Activated CD4-positive, alpha-beta T cell treated with anti-CD3 and anti-CD28 coated beads, Interleukin-2, amount 10 ng/mL, durations not matched to agents 7 days and 5 days (primary cell): ENCODE results near the gene EP400. TPM values are rescaled to one million over a fixed set of nuclear protein-coding genes. Genes with fewer than 3 reads are reported as not detected.
A peak's percentile ranks its signal among the peaks of the same experiment; 100 is the strongest.

Experiments used
- CTCF ChIA-PET: fragments of 350-600 bp; sonication (Branson Sonifier 250); formaldehyde crosslinking; loops from one replicate; lab custom pipeline; 2021; ENCODE audit warnings: antibody characterized with exemption; lab: Charles Lee
- POLR2A ChIA-PET: fragments of 350-600 bp; sonication (Branson Sonifier 250); formaldehyde crosslinking; loops from one replicate; lab custom pipeline; 2021; ENCODE audit warnings: antibody characterized with exemption; lab: Charles Lee
- DNase-seq: peaks from one replicate; pipeline ENCODE4 v3.0.0-alpha.2; 2020
- H3K27ac Mint-ChIP-seq: one replicate; pipeline ENCODE4 v1.8.0; 2021; ENCODE audit warnings: mild to moderate bottlenecking, moderate library complexity, mixed read lengths
- H3K27me3 Mint-ChIP-seq: one replicate; pipeline ENCODE4 v1.8.0; 2021; ENCODE audit warnings: mixed read lengths
- H3K36me3 Mint-ChIP-seq: one replicate; pipeline ENCODE4 v1.8.0; 2021; ENCODE audit warnings: low read depth, mixed read lengths
- H3K4me1 Mint-ChIP-seq: one replicate; pipeline ENCODE4 v1.8.0; 2021; ENCODE audit warnings: mixed read lengths
- H3K4me3 Mint-ChIP-seq: one replicate; pipeline ENCODE4 v1.8.0; 2021; ENCODE audit warnings: mild to moderate bottlenecking, moderate library complexity, mixed read lengths
- H3K9me3 Mint-ChIP-seq: one replicate; pipeline ENCODE4 v1.8.0; 2021; ENCODE audit warnings: mixed read lengths
- total RNA-seq, 2 experiments: library from RNA; stranded (reverse); gene quantifications; one replicate each; pipeline ENCODE4 v1.2.3, GENCODE V29; 2021

The EP400 gene
- total RNA-seq, 2 experiments from 2014 or later: 53.9 to 57.0 TPM

DNA sequence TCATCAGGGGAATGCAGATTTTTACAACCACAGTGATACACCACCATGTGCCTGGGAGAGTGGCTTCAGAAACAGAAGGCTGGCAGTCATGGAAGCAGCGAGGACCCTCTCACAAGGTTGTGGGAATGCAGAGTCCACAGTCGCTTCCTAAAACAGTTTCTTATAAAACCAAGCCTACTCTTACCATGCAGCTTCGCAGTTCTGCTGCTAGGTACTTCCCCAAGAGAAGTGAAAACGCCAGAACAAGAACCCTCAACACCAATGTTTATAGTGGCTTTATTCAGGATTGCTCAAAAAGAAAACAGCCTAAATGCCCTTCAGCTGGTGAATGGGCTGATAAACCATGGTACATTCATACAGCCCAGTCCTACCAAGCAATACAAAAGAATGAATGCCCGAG, 107.2 kb downstream of the EP400 start:
- Mint-ChIP-seq H3K4me3 (no peak overlapping the region), H3K4me1 (no peaks in the 10 kb centered on the region), H3K36me3 (peaks cover 34% of the 10 kb centered on the region), H3K27ac (no peak overlapping the region), H3K9me3 (no peaks in the 10 kb centered on the region), H3K27me3 (no peaks in the 10 kb centered on the region)
- no peak for DNase-seq
- ChIA-PET CTCF (no interaction called here), POLR2A (no interaction called here)

GRCh38 chr12:132057691-132058090, 107.9 kb downstream of the EP400 start:
- Mint-ChIP-seq H3K36me3 (peaks cover 35% of the 10 kb centered on the region), H3K27ac (no peak overlapping the region), H3K27me3 (no peaks in the 10 kb centered on the region), H3K9me3 (no peaks in the 10 kb centered on the region), H3K4me3 (no peak overlapping the region), H3K4me1 (peaks cover 3% of the 10 kb centered on the region)
- CTCF ChIA-PET: no interaction called here
- POLR2A ChIA-PET: no interaction called here
- no peak for DNase-seq

DNA sequence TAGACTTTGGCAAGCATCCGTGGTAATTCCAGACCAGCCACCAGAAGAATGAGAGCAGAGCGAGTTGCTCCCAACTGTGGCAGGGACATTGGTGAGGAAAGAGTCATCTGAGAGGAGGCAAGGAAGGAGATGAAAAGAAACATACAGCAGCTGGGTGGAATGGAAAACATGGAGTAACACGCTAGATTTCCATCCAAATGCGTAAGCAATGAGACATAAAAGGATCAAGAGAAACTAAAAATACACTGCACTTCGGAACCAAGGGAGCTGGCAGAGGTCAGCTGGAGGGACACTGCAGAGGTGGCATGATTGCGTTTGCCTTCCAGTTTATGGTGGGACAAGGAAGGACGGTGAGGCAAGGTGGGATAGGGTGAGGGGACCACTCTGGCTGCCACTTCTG, 111.5 kb downstream of the EP400 start:
- ChIA-PET CTCF (no interaction called here), POLR2A (no interaction called here)
- DNase-seq: no peak
- peaks cover 26% of the 10 kb centered on the region for H3K4me1 Mint-ChIP-seq
- H3K9me3 Mint-ChIP-seq: no peaks in the 10 kb centered on the region
- peaks cover 36% of the 10 kb centered on the region for H3K36me3 Mint-ChIP-seq
- H3K4me3 Mint-ChIP-seq: no peak overlapping the region
- peak overlapping the region; percentile 21 for H3K27ac Mint-ChIP-seq
- no peaks in the 10 kb centered on the region for H3K27me3 Mint-ChIP-seq

GRCh38 chr12:132061641-132062430, 112.1 kb downstream of the EP400 start:
- peaks cover 40% of the 10 kb centered on the region for H3K36me3 Mint-ChIP-seq
- no peak overlapping the region for H3K27ac Mint-ChIP-seq
- H3K4me1 Mint-ChIP-seq: peaks cover 33% of the 10 kb centered on the region
- no peak overlapping the region for H3K4me3 Mint-ChIP-seq
- H3K27me3 Mint-ChIP-seq: no peaks in the 10 kb centered on the region
- no peaks in the 10 kb centered on the region for H3K9me3 Mint-ChIP-seq
- POLR2A ChIA-PET: no interaction called here
- CTCF ChIA-PET: interaction anchor here (1.5 kb wide), 1 partner anchor 57 kb away, joined by 3 read pairs; no protein-coding TSS in a partner anchor
- DNase-seq: no peak

DNA sequence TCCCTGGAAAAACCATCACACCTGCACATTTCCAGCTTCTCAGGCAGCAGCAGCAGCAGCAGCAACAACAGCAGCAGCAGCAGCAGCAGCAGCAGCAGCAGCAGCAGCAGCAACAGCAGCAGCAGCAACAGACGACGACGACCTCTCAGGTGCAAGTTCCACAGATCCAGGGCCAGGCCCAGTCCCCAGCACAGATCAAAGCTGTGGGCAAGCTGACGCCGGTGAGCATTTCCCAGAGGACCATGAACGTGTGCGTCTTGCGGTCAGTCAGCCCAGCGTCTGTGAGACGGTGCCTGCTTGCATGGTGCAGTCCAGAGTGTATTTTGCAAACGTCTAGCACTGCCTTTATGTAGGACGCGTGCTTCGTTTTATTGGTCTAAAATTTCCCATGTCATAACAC, 112.7 kb downstream of the EP400 start:
- ChIA-PET POLR2A (no interaction called here), CTCF (interaction anchor here (1.5 kb wide), 1 partner anchor 58 kb away, joined by 3 read pairs; no protein-coding TSS in a partner anchor)
- H3K4me3 Mint-ChIP-seq: no peak overlapping the region
- H3K36me3 Mint-ChIP-seq: peaks cover 43% of the 10 kb centered on the region
- H3K27ac Mint-ChIP-seq: no peak overlapping the region
- H3K4me1 Mint-ChIP-seq: peaks cover 39% of the 10 kb centered on the region
- H3K9me3 Mint-ChIP-seq: no peaks in the 10 kb centered on the region
- DNase-seq: no peak
- H3K27me3 Mint-ChIP-seq: no peaks in the 10 kb centered on the region

DNA sequence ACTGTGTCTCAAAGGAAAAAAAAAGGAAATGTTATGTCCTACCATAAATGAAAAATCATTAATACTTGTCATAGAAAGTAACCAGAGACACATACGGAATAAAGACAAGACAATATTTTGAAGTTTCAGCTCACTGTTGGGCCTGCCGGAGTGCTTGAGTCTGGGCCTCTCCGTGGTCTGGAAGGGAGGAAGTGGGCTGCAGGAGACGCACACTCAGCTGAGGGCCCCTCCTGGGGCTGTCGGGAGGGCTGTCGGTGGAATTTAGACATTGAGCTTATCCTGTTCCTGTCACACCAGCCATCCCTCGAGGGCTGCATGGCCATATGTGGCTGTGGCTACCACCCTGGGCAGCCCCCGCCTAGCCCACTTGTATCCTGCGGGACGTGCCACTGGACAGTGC, 113.7 kb downstream of the EP400 start:
- peaks cover 40% of the 10 kb centered on the region for H3K36me3 Mint-ChIP-seq
- no peak overlapping the region for H3K4me3 Mint-ChIP-seq
- no peaks in the 10 kb centered on the region for H3K27me3 Mint-ChIP-seq
- DNase-seq: no peak
- CTCF ChIA-PET: interaction anchor here (0.7 to 1.5 kb wide), 2 partner anchors 59 to 101 kb away, joined by 3 read pairs; no protein-coding TSS in a partner anchor
- POLR2A ChIA-PET: no interaction called here
- H3K9me3 Mint-ChIP-seq: no peaks in the 10 kb centered on the region
- H3K27ac Mint-ChIP-seq: no peak overlapping the region
- H3K4me1 Mint-ChIP-seq: peaks cover 42% of the 10 kb centered on the region

DNA sequence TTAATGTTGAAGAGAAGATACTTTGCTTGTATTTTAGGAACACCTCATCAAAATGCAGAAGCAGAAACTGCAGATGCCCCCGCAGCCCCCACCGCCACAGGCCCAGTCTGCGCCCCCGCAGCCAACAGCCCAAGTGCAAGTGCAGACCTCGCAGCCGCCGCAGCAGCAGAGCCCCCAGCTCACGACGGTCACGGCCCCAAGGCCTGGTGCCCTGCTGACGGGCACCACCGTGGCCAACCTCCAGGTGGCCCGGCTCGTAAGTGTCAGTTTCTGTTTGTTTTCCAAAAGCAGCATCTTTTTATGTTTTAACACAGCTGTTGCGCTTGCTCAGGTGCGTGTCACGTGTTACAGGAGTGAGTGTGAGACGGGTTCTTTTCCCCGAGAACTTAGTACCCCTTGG, 114.9 kb downstream of the EP400 start:
- H3K9me3 Mint-ChIP-seq: no peaks in the 10 kb centered on the region
- POLR2A ChIA-PET: no interaction called here
- CTCF ChIA-PET: no interaction called here
- DNase-seq: no peak
- peaks cover 40% of the 10 kb centered on the region for H3K36me3 Mint-ChIP-seq
- peaks cover 42% of the 10 kb centered on the region for H3K4me1 Mint-ChIP-seq
- no peaks in the 10 kb centered on the region for H3K27me3 Mint-ChIP-seq
- no peak overlapping the region for H3K4me3 Mint-ChIP-seq
- no peak overlapping the region for H3K27ac Mint-ChIP-seq

DNA sequence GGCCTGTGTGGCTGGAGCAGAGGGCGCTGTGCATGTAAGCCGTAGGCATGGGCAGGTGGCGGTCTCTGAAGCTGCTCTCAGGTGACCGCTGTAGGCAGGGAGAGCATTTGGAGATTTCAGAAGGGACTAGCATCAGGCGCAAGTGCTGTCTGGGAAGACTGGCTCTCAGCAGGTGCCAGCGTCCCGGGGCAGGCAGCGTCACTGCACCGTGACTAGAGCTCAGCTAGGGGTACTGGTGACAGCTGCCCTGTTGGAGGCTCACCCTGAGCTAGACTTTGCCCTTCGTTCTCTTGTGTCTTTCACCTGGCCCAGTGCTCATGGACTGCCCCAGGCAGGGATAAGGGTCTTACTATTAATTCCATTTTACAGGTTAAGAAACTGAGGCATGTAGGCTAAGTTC, 115.5 kb downstream of the EP400 start:
- ChIA-PET CTCF (interaction anchor here (1.3 kb wide), 1 partner anchor 16 kb away, joined by 3 read pairs; no protein-coding TSS in a partner anchor), POLR2A (no interaction called here)
- Mint-ChIP-seq H3K36me3 (peaks cover 40% of the 10 kb centered on the region), H3K4me3 (no peak overlapping the region), H3K27ac (no peak overlapping the region), H3K4me1 (peaks cover 42% of the 10 kb centered on the region), H3K9me3 (no peaks in the 10 kb centered on the region), H3K27me3 (no peaks in the 10 kb centered on the region)
- no peak for DNase-seq

- Mint-ChIP-seq H3K4me1 (peaks cover 42% of the 10 kb centered on the region), H3K36me3 (peaks cover 42% of the 10 kb centered on the region), H3K9me3 (no peaks in the 10 kb centered on the region), H3K4me3 (peak overlapping the region; percentile 51), H3K27ac (peak overlapping the region; percentile 73), H3K27me3 (no peaks in the 10 kb centered on the region)
- CTCF ChIA-PET: interaction anchor here (1.3 kb wide), 1 partner anchor 16 kb away, joined by 3 read pairs; no protein-coding TSS in a partner anchor
- POLR2A ChIA-PET: no interaction called here
- no peak for DNase-seq
Observed at GRCh38 chr12:132065609-132066344, 116.0 kb downstream of the EP400 start.

DNA sequence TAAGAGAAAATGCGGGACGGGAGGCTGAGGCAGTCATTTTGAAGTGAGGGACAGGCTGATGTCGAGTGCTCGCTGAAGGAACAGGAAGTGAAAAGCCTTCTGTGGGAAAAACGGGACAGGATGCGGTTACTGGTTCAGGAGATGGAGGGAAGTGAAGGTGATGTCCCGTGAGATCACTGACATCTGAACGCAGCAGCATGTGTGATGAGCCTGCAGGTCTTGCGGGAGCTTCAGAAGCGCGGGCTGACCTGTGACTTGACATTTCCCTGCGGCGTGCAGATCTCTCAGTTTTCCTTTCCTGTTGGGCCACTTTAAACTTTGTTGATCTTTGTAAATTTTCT, 116.6 kb downstream of the EP400 start:
- Mint-ChIP-seq H3K36me3 (peaks cover 40% of the 10 kb centered on the region), H3K27ac (peak overlapping the region; percentile 73), H3K4me3 (peak overlapping the region; percentile 51), H3K27me3 (no peaks in the 10 kb centered on the region), H3K4me1 (peaks cover 42% of the 10 kb centered on the region), H3K9me3 (no peaks in the 10 kb centered on the region)
- ChIA-PET CTCF (interaction anchor here (1.3 kb wide), 1 partner anchor 15 kb away, joined by 3 read pairs; no protein-coding TSS in a partner anchor), POLR2A (no interaction called here)
- peak; percentile 52 for DNase-seq

DNA sequence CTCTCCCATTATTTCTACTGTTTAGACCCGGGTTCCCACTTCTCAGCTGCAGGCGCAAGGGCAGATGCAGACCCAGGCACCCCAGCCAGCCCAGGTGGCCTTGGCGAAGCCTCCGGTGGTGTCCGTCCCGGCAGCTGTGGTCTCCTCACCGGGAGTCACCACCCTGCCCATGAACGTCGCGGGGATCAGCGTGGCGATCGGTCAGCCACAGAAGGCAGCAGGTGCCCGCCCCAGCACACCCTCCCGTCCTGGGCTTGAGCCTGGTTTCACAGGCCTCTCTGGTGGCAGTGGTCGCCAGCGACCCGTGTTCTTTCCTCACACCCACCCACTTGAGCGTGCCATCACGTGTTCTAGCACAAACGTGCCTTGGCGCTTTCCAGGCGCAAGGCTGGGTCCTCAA, 117.0 kb downstream of the EP400 start:
- Mint-ChIP-seq H3K9me3 (no peaks in the 10 kb centered on the region), H3K4me1 (peaks cover 42% of the 10 kb centered on the region), H3K27ac (peak overlapping the region; percentile 73), H3K36me3 (peaks cover 38% of the 10 kb centered on the region), H3K4me3 (peak overlapping the region; percentile 51), H3K27me3 (no peaks in the 10 kb centered on the region)
- ChIA-PET POLR2A (no interaction called here), CTCF (no interaction called here)
- no peak for DNase-seq

DNA sequence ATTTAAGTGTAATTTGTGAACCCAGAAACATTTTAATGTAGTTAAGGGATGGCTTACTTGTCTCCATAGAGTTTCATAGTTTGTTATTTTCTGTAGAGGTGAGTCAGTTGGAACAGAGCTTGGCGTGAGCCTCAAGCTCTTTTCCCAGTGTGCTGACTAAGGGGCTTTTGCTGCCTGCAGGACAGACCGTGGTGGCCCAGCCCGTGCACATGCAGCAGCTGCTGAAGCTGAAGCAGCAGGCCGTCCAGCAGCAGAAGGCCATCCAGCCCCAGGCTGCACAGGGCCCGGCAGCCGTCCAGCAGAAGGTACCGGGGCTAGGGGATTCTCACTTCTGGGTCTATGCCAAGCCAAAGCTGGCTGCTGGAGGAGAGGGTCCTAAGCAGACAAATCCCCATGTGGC, 117.4 kb downstream of the EP400 start:
- H3K9me3 Mint-ChIP-seq: no peaks in the 10 kb centered on the region
- peaks cover 42% of the 10 kb centered on the region for H3K4me1 Mint-ChIP-seq
- ChIA-PET POLR2A (no interaction called here), CTCF (interaction anchor here (0.7 kb wide), 1 partner anchor 594 kb away, joined by 4 read pairs; no protein-coding TSS in a partner anchor)
- no peaks in the 10 kb centered on the region for H3K27me3 Mint-ChIP-seq
- no peak overlapping the region for H3K27ac Mint-ChIP-seq
- no peak overlapping the region for H3K4me3 Mint-ChIP-seq
- peaks cover 38% of the 10 kb centered on the region for H3K36me3 Mint-ChIP-seq
- DNase-seq: no peak

DNA sequence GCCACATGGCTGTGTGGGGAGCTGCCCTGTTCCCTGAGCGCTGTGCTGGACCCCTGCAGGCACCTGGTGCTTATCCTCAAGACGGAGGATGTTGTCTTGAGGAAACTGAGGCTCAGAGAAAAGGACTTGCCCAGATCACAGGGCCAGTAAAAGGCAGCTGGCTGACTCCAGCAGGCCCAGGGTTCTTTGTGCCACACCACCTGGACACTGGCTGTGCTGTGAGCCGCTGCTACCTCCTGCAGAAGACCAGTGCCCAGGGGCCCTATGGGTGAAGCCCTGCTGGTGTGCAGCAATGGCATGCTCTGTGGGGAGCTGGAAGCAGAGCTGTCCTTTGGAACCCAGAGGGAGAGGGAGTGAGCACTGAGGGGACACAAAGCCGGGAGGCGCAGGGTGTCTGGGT, 118.5 kb downstream of the EP400 start:
- Mint-ChIP-seq H3K27ac (no peak overlapping the region), H3K9me3 (no peaks in the 10 kb centered on the region), H3K27me3 (no peaks in the 10 kb centered on the region), H3K36me3 (peaks cover 31% of the 10 kb centered on the region), H3K4me1 (peaks cover 34% of the 10 kb centered on the region), H3K4me3 (no peak overlapping the region)
- DNase-seq: no peak
- ChIA-PET POLR2A (no interaction called here), CTCF (no interaction called here)
